ENCODE results near the gene TEAD4.

- TF ChIP-seq, protein P1, sequence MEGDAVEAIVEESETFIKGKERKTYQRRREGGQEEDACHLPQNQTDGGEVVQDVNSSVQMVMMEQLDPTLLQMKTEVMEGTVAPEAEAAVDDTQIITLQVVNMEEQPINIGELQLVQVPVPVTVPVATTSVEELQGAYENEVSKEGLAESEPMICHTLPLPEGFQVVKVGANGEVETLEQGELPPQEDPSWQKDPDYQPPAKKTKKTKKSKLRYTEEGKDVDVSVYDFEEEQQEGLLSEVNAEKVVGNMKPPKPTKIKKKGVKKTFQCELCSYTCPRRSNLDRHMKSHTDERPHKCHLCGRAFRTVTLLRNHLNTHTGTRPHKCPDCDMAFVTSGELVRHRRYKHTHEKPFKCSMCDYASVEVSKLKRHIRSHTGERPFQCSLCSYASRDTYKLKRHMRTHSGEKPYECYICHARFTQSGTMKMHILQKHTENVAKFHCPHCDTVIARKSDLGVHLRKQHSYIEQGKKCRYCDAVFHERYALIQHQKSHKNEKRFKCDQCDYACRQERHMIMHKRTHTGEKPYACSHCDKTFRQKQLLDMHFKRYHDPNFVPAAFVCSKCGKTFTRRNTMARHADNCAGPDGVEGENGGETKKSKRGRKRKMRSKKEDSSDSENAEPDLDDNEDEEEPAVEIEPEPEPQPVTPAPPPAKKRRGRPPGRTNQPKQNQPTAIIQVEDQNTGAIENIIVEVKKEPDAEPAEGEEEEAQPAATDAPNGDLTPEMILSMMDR (IDR thresholded peaks at IDR 0.05) = no peak
- TF ChIP-seq EP300 (IDR thresholded peaks at IDR 0.05) (no peak), POLR2AphosphoS5 (IDR thresholded peaks at IDR 0.05) (no peak), POLR2A (IDR thresholded peaks at IDR 0.05) (no peak)
Measured at GRCh38 chr12:2912216-2912575, 47.0 kb upstream of the TEAD4 start.
